Testis (tissue), 2 donors: ENCODE measurements around the gene CD72.
"Not testable (repeated sequence)": the region's sequence is repeated elsewhere in the genome, so short reads cannot be mapped to it uniquely, and the experiment has no call there.

Source experiments
- CTCF ChIP-seq, 3 experiments: fragments of 450-650 bp in 2 of 3; fragments of 200-600 bp in 1 of 3; sonication (generic) in 1 of 3; IDR thresholded peaks; one replicate each; pipeline ENCODE4 v1.5.1; 2016 to 2019; ENCODE audit warnings: antibody characterized with exemption in 3 of 3, mild to moderate bottlenecking in 2 of 3, moderate library complexity in 1 of 3
- POLR2A ChIP-seq: fragments of 450-650 bp; IDR thresholded peaks from one replicate; pipeline ENCODE4 v1.6.1; 2017; ENCODE audit warnings: antibody characterized with exemption, mild to moderate bottlenecking, moderate library complexity

- not testable (repeated sequence) for TF ChIP-seq POLR2A; CTCF (IDR thresholded peaks at IDR 0.05)
Measured at GRCh38 chr9:35636877-35637246, 18.6 kb upstream of the CD72 start.
